NCI-H748 (cell line): ENCODE measurements around the gene CFL2.
"Not testable (repeated sequence)": the region's sequence is repeated elsewhere in the genome, so short reads cannot be mapped to it uniquely, and the experiment has no call there.

Experiments used
- DNase-seq: peaks from one replicate; lab custom pipeline; 2025; ENCODE audit not compliant: unreplicated experiment; lab: John Stamatoyannopoulos, UW

The CFL2 gene

DNA sequence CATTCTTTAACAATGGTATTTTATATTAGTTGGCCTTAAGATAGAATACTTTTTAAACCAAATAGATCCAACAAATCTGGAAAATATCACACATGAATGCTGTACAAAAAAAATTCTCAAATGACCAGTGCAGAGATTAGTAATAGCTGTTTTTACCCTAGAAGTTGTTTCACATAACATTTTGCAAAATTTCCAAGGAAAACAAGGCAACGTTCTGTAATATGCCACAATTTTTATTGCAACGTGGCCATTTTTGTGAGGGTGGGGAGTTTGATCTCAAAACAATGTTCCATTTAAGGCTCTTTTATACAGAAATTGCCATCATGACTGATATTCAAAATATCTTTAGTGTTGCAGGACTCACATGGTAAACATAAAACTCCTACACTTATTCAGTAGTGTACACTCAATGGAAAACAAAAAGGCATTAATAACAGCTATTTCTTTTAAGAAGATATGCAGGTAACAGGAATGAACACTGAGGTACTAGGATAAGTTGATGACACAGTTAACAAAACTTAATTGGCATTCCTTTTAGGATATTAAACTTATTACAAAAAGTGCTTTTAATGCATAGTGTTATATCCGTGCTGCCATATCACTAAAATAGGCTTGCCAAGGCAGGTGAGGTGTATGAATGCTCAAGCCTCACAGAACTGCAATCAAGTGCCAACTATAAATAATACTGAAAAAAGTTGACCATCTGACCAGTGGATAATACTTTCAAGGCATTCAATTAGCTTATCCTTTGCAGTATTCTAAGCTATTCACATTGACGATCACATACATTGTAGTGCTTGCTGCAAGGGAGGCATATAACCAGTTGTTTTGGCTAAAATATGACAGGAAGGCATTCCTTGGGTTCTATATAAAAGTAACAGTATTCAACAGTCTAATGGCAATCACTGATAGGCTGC, 2.3 kb downstream of the CFL2 start:
- DNase-seq, result no peak

DNA sequence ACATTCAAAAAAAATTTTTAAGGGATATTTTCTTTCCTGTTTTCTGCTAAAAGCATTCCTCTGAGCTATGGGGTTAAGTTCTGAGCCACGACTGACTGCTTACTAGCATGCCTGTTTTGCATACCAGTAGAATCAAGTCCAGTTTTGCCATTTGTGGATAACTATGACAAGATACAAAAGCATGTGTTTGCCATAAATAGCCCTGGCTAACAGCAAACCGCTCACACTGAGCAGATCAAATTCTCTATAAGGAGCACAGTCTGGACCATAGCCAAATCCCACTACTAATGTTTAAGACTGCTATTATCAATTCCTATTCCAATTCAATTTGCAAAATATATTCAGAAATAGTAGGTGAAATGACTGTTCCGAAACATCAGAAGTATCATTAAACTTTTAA, 3.2 kb downstream of the CFL2 start:
- DNase-seq, result peak; percentile 38

DNA sequence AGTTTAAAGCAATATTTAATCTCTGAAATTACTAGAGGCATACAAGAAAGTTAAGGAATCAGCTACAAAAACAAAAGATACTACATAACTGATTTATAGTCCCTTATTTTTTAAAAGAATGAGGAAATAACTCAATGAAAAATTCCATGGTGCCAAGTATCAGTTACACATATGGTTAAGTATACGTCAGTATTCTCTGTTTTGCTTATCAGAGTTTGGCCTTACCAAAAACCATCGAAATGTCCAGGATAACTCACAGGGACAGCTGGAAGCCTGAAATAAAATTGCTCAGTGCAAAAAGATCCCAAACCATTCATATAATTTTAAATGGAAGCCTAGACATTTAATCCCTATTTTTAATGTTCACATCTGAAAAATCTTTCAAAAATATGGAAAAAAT, 3.6 kb downstream of the CFL2 start:
- no peak for DNase-seq

DNA sequence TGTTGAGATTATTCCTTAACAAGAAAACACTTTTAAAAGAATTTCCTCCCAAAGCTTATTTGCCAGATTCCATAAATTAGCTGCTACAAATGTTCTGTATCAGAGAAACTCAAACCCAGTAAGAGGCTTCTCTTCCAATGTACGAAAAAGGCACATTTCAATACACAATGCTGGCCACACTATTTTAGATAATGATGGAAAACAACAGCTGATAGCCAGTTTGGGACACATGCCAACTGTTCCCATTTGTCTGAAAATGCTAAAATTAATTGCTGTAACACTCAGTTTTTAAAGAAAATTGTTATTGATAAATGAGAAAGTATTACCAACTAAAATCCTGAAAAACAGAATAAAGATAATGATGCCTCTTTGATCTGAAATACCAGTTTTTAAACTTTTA, 4.4 kb downstream of the CFL2 start:
- DNase-seq, result no peak

DNA sequence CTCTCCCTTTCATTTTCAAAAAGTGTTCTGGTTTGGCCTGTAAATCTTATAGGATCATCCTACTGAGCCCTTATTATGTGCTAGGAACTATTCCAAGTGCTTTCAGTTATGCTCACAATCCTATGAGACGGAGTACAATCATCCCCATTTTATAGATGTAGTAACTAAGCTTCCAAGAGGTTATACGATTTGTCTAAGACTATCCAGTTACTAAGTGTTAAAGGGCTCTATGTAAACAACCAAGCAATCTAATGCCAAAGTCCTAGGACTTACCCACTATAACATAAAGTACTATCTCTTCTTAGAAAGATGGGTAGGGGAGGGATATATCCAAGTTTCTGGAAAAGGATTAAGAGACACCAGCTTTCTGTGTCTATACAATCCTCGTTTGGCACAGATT, 6.7 kb downstream of the CFL2 start:
- no peak for DNase-seq

DNA sequence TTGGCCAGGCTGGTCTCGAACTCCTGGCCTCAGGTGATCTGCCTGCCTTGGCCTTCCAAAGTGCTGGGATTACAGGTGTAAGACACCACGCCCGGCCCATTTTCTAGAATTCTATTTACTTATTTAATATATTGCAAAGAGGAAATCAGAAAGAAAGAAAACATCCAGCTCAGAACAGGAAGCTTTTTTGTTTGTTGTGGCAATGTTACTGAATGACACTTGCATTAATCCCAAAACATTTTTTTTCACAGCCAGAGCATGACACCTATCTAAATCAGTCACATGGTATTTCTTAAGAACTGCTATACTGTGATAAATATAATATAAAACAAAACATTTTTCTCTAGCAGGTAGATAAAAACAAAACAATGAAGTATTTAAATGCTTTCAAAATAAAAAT, 12.6 kb downstream of the CFL2 start:
- no peak for DNase-seq

DNA sequence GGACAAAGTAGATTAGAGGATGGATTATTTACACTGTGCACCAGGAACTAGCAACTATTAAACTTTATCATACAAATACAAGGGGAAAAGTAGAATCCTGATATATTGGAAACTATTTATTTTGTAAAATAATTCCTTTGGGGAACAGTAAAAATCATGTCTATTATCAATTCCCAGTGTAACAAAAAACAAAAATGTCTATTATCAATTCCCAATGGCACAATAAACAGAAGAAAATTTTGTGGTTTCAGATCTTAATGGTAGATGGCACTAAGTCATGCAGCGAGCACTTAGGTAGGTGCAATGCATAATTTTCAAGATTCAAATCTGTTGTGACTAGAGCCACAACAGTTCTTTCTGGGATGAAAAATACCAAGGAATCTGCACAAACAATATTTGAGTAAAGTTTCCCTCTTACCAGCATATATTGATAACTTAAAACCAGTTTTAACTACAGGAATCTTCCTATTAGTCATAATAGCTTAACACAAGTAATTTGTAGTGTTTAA, 13.7 kb downstream of the CFL2 start:
- no peak for DNase-seq

DNA sequence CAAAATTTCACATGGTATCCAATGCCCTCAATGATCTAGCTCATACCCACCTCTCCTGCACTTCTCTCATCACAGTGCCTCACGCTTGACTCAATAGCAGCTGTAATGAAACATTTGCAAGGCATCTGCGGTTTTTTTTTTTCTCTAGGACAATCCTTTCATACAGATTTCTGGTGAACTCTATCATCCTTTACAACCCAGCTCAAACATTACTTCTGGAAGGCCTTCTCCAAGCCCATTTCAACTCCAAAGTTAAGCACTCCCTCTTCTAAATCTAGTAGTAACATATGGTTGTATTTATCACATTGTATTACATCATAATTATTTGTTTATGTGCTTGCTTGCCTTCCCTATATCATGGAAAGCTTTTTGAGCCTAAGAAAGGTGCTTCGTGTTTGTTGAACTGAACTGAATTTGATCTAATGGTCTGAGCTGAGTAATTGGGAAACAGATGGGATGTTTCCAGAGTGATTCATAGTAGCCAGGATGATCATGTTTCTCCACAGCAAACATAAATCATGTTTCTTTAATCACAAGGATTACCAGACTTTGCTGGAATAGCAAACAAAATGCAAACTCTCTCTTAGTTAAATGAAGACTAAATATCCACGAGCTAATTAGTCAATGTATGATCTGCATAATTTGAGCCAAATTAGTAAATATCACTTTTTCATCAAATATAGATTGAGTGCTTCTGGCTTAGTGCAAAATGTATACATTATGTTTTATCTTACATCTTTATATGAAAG, 14.3 kb downstream of the CFL2 start:
- DNase-seq, result peak; percentile 32

DNA sequence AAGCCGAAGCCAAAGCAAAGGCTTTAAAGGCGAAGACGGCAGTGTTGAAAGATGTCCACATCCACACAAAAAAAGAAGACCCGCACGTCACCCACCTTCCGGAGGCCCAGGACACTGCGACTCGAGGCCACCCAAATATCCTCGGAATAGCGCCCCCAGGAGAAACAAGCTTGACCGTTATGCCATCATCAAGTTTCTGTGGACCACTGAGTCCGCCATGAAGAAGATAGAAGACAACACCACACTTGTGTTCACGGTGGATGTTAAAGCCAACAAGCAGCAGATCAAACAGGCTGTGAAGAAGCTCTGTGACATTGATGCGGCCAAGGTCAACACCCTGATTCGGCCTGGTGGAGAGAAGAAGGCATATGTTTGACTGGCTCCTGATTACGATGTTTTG, 20.2 kb downstream of the CFL2 start:
- DNase-seq, result not testable (repeated sequence)

DNA sequence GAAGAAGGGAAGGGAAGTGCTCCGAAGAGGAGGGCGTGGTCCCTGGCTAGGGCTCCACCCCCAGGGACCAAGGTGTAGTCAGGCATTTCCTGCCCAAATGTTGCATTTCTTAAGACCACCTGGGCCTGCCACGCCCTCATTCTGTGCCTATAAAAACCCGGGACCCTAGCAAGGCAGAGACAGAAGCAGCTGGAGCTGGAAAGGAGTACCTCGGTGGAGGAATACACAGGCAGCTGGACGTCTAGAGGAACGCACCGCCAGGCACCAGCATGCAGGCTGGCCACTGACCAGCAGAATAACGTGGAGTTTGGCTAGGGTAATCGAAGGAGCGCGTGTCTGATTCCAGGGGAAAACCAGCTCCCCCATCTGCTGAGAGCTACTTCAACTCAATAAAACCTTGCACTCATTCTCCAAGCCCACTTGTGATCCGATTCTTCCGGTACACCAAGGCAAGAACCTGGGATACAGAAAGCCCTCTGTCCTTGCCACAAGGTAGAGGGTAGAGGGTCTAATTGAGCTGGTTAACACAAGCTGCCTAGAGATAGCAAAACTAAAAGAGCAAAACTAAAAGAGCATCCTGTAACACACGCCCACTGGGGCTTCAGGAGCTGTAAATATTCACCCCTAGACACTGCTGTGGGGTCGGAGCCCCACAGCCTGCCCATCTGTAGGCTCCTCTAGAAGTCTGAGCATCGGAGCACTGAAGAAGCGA, 21.0 kb downstream of the CFL2 start:
- peak; percentile 78 for DNase-seq

DNA sequence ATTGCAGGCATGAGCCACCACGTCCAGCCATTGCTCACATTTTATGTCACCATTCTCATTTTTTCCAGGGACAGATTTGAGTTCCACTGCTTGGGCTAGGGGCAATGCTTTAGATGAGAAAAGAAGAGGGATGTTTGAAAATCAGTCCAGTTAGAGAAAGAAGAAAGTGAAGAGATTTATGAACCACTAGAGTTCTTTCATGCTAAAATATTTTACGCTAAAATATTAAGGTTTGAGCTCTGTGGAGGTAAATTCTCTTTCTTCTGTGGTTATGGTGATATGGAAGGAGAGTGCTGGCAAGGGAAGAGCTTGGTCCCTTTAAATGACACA, 21.5 kb downstream of the CFL2 start:
- no peak for DNase-seq

DNA sequence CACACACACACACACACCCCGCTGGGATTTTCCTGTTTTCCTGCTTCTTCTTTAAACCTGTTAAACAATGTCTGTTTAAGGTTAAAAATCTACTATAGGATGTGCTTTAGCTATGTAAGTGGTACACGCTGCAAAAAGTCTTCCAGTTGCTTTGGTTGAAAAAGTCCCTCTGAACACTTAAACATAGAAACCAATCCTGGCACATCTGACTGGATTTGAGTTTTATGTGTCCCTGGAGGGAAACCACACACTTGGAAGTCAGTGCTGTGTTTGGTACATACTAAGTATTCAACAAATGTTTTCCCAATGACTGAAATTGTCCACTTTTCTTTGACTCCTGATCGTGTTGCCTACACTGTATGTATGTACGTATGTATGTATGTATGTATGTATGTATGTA, 22.0 kb downstream of the CFL2 start:
- no peak for DNase-seq

DNA sequence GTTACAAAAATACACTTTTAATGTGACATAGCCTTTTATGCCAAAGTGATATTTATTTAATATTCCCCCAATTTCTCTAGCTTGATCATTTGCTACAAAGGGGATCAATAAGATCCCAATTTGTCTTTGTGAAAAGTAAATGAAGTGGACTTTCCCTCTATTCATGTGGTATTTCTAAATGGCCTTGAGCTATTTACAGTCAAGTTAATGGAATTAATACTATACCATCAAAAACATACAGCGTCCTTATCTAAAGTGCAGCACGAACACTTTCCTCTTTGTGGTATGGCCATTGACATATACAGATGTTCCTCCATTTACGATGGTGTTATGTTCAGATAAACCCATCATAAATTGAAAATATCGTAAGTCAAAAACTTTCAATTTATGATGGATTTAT, 23.2 kb downstream of the CFL2 start:
- no peak for DNase-seq

DNA sequence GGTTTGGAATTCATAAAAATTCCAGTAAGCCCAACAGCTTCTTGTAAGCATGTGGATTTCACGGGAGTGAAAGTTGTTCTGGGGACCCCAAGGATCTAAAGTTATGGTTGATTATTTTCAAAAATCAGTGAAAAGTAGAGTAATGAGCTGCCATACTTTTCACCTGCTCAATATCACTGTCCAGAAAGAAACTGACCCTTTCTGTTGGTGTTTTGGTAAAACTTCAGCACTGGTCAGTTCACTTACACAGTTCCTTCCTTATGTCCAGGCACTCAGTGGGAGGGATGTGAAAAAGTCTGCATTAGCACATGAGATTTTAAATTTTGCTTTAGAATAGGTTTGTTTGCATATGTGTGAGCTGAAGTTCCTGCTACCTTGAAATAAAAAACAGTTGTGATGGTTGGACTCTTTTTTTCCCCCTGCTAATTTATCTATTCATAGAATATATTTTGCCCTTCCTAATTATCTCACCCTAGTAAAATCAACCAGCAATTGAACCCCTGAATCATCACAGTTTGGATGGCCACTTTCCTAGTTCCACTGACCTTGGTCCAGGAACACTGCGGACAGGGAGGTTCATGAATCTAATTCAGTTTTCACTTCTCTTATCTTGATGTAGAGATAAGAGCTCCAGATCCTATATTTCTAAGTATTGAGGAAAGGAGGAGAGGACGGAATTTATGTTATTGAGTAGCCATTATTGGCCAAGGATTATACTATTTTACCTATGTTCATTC, 25.8 kb downstream of the CFL2 start:
- DNase-seq, result no peak

DNA sequence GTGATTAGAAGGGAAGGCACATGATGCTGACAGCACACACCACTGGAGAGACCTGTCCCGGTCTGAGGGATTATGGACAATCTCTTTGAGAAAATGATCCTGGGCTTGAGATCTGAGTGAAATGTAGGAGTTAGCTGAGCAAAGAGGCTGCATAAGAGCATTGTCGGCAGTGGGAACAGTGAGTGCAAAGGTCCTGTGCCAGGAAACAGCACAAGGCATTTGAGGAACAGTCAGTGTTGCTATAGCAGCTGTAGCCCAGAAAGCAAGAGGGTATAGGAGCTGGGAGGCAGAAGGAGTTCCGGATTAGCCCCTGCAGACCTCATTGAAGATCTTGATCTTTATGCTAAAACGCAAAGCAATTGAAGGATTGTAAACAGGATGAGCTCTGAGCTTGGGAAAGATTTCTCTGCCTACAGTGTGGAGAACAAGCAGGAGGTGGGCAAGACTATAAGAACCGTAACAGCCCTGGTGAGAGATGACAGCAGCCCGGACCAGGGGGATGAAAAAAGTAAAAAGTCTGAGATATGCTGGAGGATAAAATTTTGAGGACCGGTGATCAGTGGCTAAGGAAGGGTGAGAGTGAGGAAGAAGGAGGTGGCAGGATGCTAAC, 28.5 kb downstream of the CFL2 start:
- DNase-seq, result no peak

DNA sequence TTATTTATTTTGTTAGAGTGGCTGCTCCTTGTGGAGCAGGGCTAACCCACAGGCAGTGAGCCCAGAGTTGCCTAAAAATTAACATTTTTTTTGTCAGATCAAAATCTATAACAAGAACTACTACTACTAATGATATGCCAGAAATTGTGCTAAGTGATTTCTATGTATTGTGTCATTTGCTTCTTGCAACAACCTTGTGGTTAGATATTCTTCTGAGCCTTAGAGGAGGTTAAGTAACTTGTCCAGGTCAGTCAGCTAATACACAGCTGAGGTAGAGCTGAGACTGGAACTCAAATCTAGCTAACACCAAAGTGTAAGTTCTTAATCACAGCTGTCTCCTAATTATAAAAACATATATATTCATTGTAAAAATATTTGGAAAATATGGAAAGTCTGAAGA, 29.8 kb downstream of the CFL2 start:
- no peak for DNase-seq

DNA sequence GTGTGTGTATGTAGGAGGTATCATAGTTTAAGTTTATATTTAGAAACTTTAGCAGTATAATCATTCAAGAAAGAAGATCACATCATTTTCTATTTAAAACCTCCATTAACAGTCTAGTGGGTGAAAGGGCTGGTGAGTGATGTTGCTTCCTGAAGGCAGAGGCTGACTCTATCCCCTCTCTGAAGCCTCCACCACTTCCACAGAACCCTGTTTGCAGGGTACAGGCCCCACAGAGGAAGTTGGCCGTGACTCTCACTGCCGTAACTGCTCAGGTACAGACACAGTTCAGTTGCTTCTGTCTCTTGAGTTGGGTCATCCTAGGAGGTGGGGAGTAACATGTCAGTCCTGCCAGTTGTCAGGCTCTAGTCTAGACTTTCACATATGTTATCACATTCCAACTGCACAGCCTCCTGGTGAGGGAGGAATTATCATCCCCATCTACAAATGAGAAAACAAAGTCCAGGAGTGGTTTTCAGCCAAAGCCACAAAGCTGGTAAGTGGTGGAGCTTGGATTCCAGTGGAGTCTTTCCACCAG, 31.5 kb downstream of the CFL2 start:
- no peak for DNase-seq

DNA sequence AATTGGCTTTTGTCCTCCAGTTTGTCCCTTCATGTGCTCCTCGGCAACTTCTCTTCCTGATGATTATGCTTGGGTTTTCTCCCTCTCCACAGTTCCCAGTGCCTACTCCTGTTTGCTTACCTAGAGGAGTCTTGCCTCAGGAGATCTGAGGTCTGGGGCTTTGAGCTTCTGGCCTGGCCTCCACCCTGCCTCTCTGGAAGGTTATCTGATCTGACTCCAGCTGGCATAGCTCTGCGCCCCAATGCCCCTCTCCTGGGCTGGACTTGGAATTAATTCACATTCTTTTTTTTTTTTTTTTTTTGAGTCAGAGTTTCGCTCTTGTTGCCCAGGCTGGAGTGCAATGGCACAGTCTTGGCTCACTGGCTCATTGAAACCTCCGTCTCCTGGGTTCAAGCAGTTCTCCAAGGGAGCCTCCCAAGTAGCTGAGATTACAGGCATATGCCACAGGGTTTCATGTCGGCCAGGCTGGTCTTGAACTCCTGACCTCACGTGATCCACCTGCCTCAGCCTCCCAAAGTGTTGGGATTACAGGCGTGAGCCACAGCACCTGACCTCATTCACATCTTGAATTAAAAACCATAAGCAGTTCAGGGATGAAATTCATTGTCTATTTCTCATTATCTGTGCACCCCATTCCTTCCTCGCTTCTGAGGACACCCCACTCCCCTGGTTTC, 33.5 kb downstream of the CFL2 start:
- no peak for DNase-seq

DNA sequence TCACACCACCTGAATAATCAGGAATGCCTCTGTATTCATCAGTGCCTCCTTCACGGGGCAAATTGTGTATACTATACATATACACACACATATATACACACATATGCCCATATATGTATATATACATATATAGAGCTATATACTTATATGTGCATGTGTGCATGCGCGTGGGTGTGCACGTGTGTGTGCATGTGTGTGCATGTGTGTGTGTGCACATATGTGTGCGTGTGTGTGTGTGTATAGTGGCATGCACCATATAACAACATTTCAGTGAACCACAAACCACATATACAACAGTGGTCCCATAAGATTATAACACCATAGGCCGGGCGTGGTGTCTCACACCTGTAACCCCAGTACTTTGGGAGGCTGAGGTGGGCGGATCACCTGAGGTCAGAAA, 35.7 kb downstream of the CFL2 start:
- no peak for DNase-seq

DNA sequence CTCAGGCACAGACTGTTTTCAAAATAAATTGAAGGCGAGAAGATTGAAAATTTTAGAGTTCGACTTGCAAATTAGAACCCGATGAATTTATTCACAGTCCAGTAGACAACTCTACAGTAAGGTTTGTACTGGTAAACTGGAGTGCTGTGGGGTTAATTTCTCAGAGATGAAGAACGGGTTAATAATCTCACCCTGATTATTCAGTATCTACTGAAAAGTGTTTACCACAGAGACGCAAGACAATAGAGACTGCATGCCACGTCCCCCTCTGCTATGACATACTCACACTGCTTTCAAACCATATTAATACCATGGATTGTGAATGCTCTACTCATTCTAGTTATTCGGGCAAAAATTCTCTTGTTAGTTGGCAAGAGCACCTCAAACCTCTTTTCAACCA, 36.1 kb downstream of the CFL2 start:
- no peak for DNase-seq
